ENCODE measurements around the gene COMT. TPM values are rescaled to one million over a fixed set of nuclear protein-coding genes. Genes with fewer than 3 reads are reported as not detected.
"Not testable (repeated sequence)": the region's sequence is repeated elsewhere in the genome, so short reads cannot be mapped to it uniquely, and the experiment has no call there.

COMT gene
- total and polyA plus RNA-seq, 7 donors = 63.6 to 146 (median 117) TPM

DNA sequence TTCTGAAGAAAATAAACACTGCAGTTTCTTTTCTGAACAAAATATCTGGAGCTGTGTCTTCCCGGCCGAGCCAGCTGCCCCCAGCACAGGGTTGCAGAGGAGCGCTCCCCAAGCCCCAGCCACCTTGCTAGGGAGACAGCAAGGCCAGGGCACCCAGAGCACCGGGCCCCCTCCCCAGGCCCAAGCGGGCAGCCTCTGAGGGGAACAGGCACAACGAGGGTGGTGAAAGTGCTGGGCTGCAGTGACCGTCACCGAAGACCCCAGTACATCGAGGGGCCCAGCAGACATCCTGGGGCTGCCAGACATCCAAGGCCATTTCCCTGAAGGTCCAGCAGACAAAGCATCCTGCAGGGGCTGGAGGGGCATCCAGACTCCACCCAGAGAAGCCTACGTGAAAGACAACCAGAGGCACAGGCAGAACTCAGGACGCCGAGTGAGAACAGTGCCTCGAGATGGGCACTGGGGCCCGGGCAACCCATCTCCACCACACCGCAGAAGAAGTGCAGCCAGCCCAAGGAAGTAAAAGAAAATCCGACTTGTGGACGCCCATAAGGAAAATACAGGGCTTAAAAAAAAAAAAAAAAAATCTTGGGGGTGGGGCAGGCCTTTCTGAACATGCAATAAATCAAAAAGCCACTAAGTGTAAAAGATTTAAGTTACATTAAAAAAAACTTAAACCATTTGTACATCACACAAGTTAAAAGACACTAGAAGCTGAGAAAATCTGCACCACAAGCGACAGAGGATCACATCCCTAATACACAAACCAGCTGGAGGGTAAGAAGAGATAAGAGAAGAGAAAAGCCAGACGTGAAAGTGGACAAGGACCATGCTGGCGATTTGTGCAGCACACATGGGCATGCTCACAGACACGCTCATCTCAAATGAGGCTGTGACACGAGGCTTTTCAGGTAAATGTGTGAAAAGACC lies 36.0 kb upstream of the COMT start:
- no peaks in the 10 kb centered on the region for H3K4me1 ChIP-seq
- intact Hi-C loops (cut with DNase I) = no loop called here
- H3K27me3 ChIP-seq (ENCODE audit: insufficient read depth in 3 of 3, low read length in 2 of 3) = no peaks in the 10 kb centered on the region
- DNase-seq = no peak
- peaks cover 0 to 37% of the 10 kb centered on the region in 2 donors for H3K36me3 ChIP-seq (ENCODE audit: insufficient read depth in 1 of 2, low read depth in 1 of 2)
- TF ChIP-seq, protein P1, sequence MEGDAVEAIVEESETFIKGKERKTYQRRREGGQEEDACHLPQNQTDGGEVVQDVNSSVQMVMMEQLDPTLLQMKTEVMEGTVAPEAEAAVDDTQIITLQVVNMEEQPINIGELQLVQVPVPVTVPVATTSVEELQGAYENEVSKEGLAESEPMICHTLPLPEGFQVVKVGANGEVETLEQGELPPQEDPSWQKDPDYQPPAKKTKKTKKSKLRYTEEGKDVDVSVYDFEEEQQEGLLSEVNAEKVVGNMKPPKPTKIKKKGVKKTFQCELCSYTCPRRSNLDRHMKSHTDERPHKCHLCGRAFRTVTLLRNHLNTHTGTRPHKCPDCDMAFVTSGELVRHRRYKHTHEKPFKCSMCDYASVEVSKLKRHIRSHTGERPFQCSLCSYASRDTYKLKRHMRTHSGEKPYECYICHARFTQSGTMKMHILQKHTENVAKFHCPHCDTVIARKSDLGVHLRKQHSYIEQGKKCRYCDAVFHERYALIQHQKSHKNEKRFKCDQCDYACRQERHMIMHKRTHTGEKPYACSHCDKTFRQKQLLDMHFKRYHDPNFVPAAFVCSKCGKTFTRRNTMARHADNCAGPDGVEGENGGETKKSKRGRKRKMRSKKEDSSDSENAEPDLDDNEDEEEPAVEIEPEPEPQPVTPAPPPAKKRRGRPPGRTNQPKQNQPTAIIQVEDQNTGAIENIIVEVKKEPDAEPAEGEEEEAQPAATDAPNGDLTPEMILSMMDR (IDR thresholded peaks at IDR 0.05) = no peak
- H3K4me3 ChIP-seq = no peak overlapping the region
- no peaks in the 10 kb centered on the region for H3K9me3 ChIP-seq
- 89 to 92% (median 89%) methylated on average over 22 of the region's 22 CpGs for WGBS, 3 donors
- no peak for ATAC-seq
- H3K27ac ChIP-seq = no peak overlapping the region

DNA sequence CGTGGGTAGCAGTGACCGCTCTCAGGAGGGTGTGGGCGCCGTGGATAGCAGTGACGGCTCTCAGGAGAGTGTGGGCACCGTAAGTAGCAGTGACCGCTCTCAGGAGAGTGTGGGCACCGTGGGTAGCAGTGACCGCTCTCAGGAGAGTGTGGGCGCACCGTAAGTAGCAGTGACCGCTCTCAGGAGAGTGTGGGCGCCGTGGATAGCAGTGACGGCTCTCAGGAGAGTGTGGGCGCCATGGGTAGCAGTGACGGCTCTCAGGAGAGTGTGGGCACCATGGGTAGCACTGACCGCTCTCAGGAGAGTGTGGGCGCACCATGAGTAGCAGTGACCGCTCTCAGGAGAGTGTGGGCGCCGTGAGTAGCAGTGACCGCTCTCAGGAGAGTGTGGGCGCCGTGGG lies 34.7 kb upstream of the COMT start:
- intact Hi-C loops (cut with DNase I); H3K4me3 ChIP-seq; ATAC-seq; DNase-seq; H3K27ac ChIP-seq; H3K9me3 ChIP-seq; H3K4me1 ChIP-seq; H3K27me3 ChIP-seq (ENCODE audit: insufficient read depth in 3 of 3, low read length in 2 of 3): not testable (repeated sequence)
- H3K36me3 ChIP-seq (ENCODE audit: insufficient read depth in 1 of 2, low read depth in 1 of 2) = peaks cover 0 to 41% of the 10 kb centered on the region in 2 donors
- 91 to 95% (median 92%) methylated on average over 25 of the region's 25 CpGs for WGBS, 3 donors

DNA sequence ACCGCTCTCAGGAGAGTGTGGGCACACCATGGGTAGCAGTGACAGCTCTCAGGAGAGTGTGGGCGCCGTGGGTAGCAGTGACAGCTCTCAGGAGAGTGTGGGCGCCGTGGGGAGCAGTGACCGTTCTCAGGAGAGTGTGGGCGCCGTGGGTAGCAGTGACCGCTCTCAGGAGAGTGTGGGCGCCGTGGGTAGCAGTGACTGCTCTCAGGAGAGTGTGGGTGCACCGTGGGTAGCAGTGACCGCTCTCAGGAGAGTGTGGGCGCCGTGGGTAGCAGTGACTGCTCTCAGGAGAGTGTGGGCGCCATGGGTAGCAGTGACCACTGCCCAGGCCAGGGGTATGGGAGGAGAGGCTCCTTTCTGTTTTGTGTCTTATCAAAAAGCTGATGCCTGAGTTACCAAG lies 33.7 kb upstream of the COMT start:
- H3K4me1 ChIP-seq; H3K4me3 ChIP-seq; H3K9me3 ChIP-seq; H3K27me3 ChIP-seq (ENCODE audit: insufficient read depth in 3 of 3, low read length in 2 of 3); intact Hi-C loops (cut with DNase I); DNase-seq; H3K27ac ChIP-seq; ATAC-seq: not testable (repeated sequence)
- H3K36me3 ChIP-seq (ENCODE audit: insufficient read depth in 1 of 2, low read depth in 1 of 2) = peaks cover 0 to 42% of the 10 kb centered on the region in 2 donors
- 90 to 91% (median 91%) methylated on average over 15 to 16 of the region's 16 CpGs for WGBS, 3 donors

DNA sequence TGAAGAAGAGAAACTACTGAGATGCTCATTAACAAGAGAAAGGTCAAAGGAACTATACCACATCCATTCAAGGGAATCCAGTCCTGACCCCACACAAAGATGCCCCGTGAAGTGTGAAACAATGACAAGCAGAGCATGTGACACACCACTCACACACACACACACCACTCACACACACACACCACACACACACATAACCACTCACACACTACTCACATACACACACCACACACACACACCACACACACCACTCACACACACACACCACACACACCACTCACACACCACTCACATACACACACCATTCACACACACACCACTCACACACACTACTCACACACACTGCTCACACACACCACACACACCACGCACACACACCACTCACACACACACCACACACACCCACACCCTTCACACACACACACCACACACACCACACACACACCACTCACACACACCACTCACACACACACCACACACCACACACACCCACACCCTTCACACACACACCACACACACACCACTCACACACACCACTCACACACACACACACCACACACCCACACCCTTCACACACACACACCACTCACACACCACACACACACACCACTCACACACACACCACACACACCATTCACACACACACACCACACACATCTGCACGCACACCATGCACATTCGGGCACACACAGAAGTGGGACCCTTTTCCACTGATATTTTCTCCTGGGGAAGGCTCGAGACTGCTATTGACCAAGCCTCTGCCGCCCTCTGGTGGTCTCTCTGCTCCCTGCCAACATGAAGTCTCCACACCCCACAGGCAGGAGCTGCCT lies 32.0 kb upstream of the COMT start:
- intact Hi-C loops (cut with DNase I) = loop anchor here (1.0 to 2.0 kb wide), 2 partner anchors 179 to 231 kb away; no protein-coding TSS in a partner anchor
- ATAC-seq (peak; percentile 89 to 96 (median 94)), DNase-seq (peak; percentile 84 to 92)
- Histone ChIP-seq H3K36me3 (ENCODE audit: insufficient read depth in 1 of 2, low read depth in 1 of 2) (peaks cover 0 to 58% of the 10 kb centered on the region in 2 donors), H3K4me3 (no peak overlapping the region), H3K4me1 (no peaks in the 10 kb centered on the region), H3K27me3 (ENCODE audit: insufficient read depth in 3 of 3, low read length in 2 of 3) (no peaks in the 10 kb centered on the region), H3K9me3 (no peaks in the 10 kb centered on the region), H3K27ac (no peak overlapping the region)
- WGBS, 3 donors = 33 to 37% (median 37%) methylated on average over 6 of the region's 6 CpGs
- TF ChIP-seq, protein P1 (IDR thresholded peaks at IDR 0.05) = peak; percentile 86

DNA sequence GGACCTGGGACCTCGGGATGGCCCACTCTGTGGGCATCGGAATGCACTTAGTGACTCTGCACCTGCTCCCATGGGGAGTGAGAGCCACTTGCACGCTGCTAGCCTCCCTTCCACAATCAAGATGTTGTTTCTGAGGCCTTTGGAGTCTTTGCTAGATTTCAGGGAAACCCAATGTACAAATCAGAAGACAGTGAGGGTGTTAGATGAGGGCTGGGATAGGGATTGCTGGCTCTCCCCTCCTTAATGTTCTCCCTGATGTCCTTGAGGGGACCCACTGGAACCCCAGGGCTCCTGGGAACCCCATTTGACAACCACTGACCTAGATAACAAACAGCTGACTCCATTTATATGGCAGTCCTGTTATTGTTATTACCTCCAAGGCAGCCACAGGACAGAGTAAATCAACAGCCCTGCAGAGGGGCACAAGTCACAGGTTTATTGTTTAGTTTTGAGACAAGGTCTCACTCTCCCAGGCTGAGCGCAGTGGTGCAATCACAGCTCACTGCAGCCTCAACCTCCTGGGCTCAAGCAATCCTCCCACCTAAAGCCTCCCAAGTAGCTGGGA lies 31.3 kb upstream of the COMT start:
- H3K36me3 ChIP-seq (ENCODE audit: insufficient read depth in 1 of 2, low read depth in 1 of 2) = peaks cover 0 to 65% of the 10 kb centered on the region in 2 donors
- no peak for DNase-seq
- no peaks in the 10 kb centered on the region for H3K9me3 ChIP-seq
- TF ChIP-seq, protein P1 (IDR thresholded peaks at IDR 0.05) = no peak
- no peaks in the 10 kb centered on the region for H3K27me3 ChIP-seq (ENCODE audit: insufficient read depth in 3 of 3, low read length in 2 of 3)
- no peaks in the 10 kb centered on the region for H3K4me1 ChIP-seq
- H3K27ac ChIP-seq = no peak overlapping the region
- 31 to 40% (median 36%) methylated on average over 4 of the region's 4 CpGs for WGBS, 3 donors
- intact Hi-C loops (cut with DNase I) = loop anchor here (1.0 to 2.0 kb wide), 2 partner anchors 180 to 231 kb away; no protein-coding TSS in a partner anchor
- H3K4me3 ChIP-seq = no peak overlapping the region
- ATAC-seq = no peak
